LHCN-M2 (cell line): ENCODE results near the gene NPAS3. TPM values are rescaled to one million over a fixed set of nuclear protein-coding genes. Genes with fewer than 3 reads are reported as not detected.

Experiments
- DNase-seq: peaks from one replicate; pipeline ENCODE4 v3.0.0-alpha.2; 2012; ENCODE audit warnings: low read depth
- total RNA-seq: library from RNA; depleted of rRNA; stranded (reverse); fragments of >200 nt; gene quantifications from 2 replicates; pipeline ENCODE4 v1.2.3, GENCODE V29; 2014

The NPAS3 gene
- total RNA-seq, 1 experiment from 2014 or later: not detected

DNA sequence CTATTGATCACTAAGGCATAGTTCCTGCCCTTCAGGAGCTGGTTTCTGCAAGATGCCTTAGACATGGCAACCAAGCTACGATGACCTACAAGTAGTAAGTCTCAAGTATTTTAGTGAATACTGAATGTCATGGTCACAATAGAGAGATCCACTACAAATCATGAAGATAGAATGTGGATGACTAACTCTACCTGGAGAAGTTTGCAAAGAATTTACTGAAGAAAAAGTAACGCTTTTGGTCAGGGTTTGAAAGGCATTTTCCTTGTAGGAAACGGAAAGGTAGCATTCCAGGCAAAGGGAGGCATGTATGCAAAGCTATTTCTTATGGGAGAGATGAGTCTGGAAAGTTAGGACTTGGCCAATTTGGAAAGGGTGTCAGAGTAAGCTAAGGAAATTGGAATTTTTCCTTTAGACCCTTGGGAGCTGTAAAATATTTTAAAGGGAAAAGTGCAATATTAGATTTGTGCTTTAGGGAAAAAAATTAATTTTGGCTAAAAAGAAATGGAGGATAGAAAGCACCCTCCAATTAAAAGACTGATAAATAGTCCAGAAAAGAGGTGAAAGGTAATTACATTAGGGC, 634.7 kb downstream of the NPAS3 start:
- no peak for DNase-seq

DNA sequence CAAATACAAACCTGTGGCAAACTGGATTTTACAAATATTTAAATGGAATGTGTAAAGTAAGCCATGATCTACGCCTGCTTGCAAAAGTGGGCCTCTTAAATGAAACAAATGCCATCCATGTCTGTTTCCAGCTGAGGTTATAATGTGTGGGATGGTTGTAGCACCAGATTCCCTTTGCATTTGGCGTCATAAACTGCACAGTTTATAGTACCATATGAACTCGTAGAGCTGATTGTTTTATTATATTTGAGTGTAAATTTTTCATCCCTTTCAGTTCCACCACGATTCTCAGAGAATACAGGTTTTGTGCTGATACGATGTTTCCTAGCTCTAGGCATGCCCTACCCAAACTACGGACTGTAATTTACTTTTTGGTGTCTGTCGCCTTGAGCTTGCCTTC, 637.3 kb downstream of the NPAS3 start:
- no peak for DNase-seq

DNA sequence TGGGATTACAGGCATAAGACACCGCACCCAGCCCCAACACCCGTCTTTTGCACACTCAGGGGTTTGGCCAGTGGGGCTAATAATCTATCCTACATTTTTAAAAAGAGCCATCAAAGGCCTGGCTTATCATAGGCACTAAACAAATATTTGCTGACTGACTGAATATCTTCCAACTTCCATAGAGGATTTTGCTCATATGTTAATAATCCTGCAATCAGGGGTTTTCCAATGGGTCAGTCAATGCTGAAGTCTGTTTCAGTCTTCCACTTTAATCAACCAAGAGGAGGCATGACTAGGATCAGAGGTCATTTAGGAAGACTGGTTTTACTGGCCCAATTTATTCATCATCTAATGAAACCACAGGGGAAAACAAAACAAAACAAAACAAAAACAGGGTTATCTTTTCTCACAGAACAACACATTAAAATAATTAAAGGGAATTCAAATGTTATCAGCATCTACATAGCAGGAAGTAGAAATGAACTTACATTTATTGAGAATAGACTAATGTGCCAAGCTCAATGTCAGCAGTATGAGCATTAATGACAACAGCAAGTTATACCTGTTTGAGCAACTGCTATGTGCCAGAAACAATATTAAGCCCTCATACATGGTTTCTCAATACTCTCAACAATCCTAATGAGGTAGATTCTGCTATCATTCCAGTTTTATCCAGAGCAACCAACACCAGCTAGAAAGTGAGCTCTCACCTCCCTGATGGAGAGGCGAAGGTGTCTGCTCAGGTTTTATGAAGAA, 640.0 kb downstream of the NPAS3 start:
- DNase-seq: no peak

DNA sequence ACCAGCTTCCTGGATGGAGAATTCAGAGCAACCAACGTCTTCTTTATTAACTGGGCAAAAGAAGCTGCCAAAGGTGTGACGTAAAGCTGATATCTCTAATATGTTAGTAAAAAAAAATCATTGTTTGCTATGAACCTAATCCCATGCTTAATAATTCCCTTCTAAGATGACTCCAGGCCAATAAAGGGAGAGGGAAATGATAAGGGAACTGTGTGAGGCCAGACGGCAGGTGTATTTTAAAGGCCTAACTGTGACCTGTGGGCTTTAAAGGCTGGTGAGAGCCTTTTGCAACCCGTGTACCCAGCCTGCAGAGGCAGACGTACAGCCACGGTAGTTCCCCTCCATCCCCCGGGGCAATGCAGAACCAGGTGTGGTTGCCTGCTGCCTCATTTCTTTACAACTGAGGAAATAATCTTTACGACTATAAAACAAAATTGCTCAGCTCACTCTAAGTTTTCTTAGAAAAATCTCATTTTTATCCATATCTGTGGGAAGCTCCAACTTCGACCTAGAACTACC, 641.6 kb downstream of the NPAS3 start:
- no peak for DNase-seq

DNA sequence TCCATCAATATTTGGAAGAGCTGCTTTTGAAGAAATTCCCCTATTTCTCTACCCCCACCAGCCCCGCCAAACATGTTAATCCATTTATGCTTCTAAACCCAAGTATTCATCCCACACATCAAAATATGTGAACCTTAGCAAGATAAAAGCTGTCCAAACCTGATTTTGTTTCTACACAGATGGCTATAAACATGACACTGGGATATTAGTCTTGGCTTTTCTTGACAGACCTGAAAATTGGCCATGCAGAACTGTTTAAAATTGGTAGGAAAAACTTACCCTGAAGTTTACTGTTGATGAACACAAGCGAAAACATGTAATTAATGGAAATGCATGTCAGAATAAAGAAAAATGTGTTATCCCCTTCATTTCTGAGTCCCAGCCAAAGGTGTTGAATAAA, 642.2 kb downstream of the NPAS3 start:
- no peak for DNase-seq

DNA sequence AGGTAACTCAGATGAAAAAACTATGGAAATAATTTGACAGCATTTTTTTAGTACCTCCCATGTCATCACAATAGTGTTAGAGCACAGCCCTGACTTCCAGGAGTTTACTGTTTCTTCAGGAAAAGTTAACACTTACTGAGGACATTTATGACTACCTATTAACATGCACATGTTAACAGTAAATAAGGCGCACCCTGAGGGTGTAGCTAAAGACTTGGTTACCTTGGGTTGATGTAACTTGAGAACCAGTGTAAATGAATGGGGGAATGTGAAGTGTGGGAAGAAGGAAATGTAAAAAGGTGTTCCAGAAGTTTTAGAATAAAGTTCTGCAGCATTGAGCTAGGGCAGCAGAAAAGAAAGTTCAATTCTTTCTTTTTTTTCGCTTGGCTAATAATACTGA, 646.0 kb downstream of the NPAS3 start:
- no peak for DNase-seq

DNA sequence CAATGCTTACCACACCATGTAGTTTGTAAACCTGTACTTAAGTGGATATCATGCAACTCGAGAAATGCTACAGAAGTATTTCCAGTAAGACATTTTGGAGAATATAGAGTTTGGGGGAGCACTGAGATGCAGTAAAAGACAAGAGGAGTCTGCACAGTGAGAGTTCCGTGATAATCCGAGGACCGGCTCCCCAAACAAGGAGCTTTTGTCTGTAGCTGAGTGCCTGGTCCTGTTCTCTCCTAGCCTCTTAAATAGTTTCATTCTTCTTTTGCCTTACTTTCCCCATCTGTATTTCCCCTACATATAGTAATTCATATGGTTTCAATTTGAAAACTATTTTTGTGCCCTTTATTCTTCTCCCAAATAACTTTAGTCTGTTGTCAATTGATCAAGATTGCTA, 648.1 kb downstream of the NPAS3 start:
- no peak for DNase-seq

DNA sequence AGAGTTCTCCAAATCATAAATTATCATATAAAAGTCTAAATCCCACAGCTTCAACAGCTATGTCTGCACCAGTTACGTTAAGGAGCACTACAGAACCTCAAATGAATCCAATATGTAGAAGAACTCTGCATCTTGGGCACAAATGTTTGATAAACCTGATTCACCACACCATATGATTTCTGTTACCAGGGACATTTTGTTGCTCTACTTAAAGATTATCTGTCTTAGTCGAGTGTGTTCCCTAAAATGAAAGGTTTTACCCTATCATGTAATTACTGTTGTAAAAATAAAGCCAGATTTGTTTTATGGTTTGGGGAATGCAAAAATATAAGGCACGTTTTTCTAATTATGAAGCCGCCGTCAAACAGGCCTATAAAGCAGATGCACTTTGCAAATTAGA, 649.1 kb downstream of the NPAS3 start:
- no peak for DNase-seq

DNA sequence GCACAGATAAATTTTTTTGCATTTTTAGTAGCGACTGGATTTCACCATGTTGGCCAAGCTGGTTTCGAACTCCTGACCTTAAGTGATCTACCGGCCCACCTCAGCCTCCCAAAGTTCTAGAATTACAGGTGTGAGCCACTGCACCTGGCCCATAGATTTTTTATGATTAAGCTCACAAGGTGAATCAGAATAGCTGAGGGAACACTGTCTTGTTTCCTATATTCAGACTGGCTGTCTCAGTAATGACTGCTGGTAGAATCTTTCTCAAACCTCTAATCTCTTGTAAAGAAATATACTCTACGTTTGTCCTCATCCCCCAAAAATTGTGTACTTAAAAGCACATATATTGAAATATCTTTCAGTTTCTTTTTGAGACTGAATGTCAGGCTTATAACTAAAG, 650.1 kb downstream of the NPAS3 start:
- DNase-seq: no peak

DNA sequence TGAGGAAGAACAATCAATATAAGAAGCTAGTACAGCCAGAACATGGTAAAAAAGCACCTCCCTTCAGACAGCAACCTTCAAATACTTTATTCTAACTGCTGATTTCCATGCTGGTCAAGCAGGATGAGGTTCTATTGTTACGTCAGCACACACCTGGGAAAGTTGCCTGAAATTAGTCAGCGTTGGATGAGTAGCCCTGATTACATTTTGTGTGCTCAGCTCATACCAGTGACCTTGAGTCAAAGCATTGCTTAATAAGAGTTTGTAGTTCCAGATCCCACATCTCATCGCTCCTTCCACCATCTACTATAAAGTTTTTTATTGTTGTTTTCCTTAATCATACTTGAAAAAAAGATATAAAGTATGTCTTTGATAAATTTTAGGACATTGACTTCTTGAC, 650.7 kb downstream of the NPAS3 start:
- no peak for DNase-seq

DNA sequence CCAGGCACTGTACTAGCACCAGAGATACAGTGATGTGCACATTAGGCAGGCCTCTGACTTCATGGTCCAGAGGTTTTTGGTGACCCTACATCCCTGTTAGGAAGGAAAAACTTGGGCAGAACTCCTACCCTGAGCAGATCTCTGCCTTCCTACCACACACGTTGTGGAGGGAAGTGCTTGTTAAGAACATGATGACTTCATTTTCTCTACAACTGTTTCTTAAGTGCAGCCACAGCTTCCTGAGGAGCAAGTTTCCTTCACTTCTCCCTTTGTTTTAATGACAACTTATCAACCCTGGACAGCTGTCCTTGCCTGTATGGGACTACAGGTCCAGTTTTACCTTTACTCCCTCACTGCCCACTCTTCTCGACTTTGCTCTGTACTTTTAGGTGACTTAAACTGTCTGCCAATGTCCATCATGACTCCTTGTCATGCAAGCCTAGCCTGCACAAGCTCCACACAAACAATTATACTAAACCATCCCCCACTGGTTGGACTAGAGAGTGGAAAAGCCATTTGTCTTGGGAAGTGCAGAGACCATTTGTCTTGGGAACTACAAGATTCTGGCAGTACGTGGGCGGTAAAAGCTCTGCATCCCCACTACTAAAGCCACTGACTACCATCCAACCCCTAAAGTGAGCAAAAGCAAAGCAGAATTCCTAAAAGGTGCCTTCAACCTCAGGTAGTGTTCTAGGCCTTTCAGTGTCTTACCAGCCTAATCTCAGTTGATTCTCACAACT, 652.4 kb downstream of the NPAS3 start:
- no peak for DNase-seq

DNA sequence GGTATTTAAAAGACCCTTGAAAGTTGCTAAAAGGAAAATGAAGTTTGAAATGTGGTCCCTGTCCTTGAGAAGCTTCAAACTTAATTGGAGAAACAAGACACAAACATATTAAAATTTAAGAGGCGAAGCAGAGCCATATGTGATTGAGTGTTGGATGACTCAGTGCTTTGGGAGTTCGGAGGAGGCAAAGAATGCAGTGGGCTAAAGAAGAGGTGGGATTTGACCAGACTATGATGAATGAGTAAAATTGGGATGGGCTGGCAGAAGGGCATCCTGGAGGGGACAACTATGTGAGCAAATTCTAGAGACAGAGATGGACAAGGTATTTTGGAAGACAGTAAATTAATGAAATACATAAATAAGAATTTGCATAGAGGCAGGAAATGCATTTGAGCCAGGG, 653.6 kb downstream of the NPAS3 start:
- no peak for DNase-seq

DNA sequence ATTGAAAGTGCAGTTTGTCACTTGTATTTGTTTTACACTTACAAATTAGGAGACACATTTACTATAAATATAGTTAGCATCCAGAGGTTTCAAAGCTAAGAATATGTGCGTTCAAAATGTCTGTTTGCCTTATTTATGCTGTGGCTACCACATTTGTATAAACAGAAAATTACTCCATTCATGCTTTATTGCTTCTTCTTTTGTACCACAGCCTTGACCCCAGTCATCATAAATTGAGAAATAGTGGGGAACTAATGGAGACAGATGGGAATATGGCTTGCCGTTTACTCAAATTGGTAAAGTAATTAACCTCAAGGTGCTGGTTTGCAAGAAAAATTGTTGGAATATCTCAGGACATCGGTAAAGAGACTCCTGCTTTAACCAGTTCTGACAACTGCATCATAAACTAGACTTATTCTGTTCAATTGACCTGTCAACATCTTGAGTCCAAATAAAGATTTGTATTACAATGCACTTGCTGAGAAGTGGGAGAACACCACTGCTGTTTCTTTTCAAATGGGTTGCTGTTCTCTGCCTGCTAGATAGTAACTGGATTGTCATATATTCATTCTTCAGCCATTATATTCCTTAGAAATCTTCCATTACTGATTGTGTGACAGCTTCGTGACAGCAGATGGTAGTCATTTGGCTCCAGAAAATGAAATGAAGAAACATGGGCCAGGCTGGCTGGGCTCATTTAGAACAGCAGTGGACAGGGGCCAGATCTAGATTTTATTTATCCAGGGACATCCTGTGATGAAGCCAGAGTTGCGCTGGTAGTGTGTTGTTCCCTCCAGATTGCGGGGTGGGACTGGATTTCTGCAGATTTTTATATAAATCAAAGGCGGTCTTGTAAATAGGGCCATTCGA, 657.8 kb downstream of the NPAS3 start:
- no peak for DNase-seq

DNA sequence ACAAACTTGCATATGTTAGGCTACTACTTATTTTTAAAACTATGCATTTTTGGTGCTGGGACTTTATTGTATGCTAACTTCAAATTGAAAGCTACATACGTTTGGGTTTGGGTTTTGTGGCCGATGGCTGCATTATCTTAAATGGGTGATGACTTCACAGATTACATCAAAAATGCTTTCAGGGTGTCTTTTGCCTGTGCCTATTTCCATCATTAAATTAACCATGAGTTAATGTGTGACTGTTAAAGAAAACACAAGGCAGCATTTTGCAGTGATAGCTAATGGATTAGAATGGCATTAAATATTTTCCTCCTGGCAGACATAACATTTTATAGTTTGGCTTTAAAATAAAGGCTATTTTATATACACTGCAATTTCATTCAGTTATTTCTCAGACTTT, 659.9 kb downstream of the NPAS3 start:
- no peak for DNase-seq

DNA sequence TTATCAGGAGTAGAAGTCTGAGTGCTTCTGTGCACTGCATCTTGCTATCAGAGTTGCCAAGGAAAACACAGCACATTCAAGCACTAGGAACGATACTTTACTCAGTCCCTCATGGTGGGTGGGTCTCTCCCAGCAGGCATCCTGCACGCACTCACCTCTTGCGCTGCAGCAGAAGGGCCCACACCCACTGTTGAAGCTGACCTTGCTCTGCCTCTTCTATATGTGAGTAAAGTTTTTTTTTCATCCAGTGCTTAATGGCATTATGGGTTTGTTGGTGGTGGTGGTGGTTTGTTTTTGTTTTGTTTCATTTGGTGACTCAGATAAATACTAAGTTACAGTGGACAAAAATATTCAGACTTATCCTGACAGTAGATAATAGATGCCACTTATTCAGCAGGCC, 663.7 kb downstream of the NPAS3 start:
- DNase-seq: peak; percentile 8

DNA sequence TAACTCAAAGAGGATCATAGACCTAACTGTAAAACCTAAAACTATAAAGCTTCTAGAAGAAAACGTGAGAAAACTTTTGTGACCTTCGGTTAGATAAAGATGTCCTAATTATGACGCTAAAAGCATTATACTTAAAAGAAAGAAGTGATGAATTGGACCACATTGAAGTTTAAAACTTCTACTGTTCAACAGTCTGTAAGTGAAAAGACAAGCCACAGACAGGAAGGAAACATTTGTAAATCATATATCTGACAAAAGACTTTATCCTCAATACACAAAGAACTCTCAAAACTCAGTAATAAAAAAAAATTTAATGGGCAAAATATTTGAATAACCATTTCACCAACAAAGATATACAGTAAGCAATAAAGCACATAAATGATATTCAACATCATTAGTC, 667.9 kb downstream of the NPAS3 start:
- DNase-seq: no peak

DNA sequence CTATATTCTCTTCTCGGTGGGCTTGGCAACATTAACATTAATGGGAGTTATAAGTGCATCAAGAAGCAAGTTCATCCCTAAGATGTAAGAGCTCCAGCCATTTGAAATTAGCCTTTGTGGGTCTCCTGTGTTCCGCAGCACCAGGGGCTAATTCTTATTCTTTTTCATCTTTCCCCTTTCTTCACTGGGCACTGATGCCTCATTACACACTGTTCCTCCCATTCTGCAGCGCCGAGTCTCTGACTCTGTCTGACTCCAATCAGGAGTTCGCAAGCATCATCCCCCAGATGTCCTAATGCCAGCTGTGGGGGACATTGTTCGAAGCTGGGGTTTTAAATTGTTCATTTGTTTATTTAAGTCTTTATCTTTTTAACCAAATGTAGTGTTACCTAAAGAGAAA, 670.9 kb downstream of the NPAS3 start:
- no peak for DNase-seq

DNA sequence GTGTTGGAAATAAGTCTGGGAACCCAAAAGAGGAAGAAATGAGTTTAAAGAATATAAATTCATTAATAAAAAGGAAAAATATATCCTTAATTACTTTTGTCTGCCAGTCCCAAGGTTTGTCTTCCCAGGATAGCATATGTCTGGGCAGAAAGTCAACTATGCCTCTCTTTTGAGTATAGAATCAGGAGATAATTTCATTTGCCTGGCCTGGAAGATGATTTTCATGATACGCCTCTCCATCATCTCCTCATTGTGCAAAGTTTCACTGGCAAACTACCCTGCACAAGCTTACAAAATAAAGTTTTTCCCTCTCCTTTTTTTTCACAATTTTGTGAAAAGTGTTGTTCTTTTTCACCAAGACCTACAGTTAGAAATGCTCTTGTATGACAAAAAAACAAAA, 671.4 kb downstream of the NPAS3 start:
- no peak for DNase-seq

DNA sequence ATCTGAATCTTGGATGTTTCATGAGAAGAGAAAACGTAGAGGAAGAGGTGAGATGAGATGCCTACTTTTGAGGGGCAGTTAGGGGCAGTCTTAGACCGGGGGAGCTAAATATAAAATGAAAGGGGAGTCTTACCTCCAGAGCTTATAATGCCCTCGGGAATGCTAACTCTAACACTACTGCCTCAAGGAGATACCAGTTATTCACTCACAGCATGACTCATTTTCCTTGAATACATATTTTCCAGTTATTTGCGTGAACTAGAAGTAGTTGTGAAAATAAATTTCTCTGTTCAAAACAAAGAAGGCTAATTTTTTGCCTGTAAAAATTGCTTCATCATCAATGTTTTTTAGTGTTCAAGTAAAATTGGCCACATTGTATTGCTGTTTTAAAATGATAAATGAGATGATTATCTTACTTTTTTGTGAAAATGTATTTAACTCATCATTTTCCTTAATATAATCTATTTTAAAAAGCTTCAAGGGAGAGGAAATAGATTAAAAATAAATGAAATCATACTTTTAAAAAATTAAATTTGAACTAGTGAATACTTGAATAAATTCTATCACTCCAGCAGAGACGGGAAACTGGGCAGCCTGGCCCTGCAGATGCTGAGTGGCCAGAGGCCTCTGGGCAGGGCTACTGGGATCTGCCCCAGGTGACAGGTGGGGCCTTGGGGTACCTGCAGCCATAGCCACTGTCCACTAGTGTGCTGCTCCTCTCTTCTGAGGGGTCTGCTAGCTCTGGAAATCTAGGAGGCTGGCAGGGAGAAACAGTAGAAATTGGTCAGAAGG, 672.9 kb downstream of the NPAS3 start:
- DNase-seq: no peak

DNA sequence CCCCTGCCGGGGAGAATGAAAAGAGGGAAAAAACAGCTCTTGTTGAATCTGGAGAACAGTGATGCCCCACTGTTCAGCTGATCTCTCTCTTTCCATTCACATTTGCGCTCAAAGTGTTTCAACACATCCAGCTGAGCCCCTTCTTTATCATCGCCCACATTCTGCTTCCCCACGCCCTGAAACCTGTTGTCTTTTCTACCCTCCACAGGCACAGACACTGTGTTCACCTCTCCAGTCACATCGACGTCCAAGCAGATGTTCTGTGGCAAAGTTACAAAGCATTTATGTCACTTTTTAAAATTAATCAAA, 673.5 kb downstream of the NPAS3 start:
- DNase-seq: no peak

DNA sequence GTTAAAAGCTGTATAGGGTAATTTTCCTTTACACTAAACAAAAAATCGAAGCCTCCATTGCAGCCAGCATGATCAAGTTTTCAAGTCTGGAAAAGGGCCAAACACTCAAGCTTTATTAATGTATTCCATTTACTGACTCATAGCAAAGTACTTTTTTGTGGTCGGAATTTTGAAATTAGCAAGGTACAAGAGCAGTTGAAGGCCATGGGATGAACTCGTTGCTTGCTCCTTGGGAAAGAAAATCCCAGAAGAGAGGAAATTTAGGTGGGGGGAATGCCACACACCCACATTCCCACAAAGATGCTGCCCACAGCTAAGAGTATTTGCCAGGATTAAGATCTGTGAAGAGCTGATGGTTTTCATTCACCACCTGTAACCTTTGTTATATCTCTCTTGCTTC, 678.5 kb downstream of the NPAS3 start:
- peak; percentile 69 for DNase-seq
